Thymus (tissue), 14 donors: ENCODE data around the gene FBXO15. TPM values are rescaled to one million over a fixed set of nuclear protein-coding genes. Genes with fewer than 3 reads are reported as not detected.
A peak's percentile ranks its signal among the peaks of the same experiment; 100 is the strongest.

Experiments used
- DNase-seq, 9 donors: peaks; one replicate each; pipeline ENCODE4 v3.0.0-alpha.2; 2013; ENCODE audit warnings: low spot score in 9 of 9, low read depth in 6 of 9, missing footprints in 1 of 9
- H3K27ac ChIP-seq, 2 donors: one replicate each; pipeline ENCODE4 v1.5.1; 2013; ENCODE audit warnings: control low read depth in 1 of 2, low read depth in 1 of 2, low read length in 1 of 2, mild to moderate bottlenecking in 1 of 2, moderate library complexity in 1 of 2
- H3K27me3 ChIP-seq, 2 donors: one replicate each; pipeline ENCODE4 v1.5.1; 2013; ENCODE audit warnings: low read length in 1 of 2; ENCODE audit not compliant: control insufficient read depth in 2 of 2, insufficient read depth in 1 of 2
- H3K36me3 ChIP-seq, 2 donors: one replicate each; pipeline ENCODE4 v1.5.1; 2013; ENCODE audit warnings: low read length in 1 of 2, mild to moderate bottlenecking in 1 of 2, moderate library complexity in 1 of 2; ENCODE audit not compliant: control insufficient read depth in 2 of 2, insufficient read depth in 2 of 2
- H3K4me1 ChIP-seq, 2 donors: one replicate each; pipeline ENCODE4 v1.5.1; 2013; ENCODE audit warnings: low read length in 2 of 2; ENCODE audit not compliant: control insufficient read depth in 2 of 2, insufficient read depth in 2 of 2
- H3K4me3 ChIP-seq, 2 donors: one replicate each; pipeline ENCODE4 v1.5.1; 2013; ENCODE audit warnings: low read length in 2 of 2, control low read depth in 1 of 2, mild to moderate bottlenecking in 1 of 2
- H3K9me3 ChIP-seq, 2 donors: one replicate each; pipeline ENCODE4 v1.5.1; 2013; ENCODE audit warnings: low read length in 1 of 2, mild to moderate bottlenecking in 1 of 2; ENCODE audit not compliant: control insufficient read depth in 2 of 2, insufficient read depth in 1 of 2
- WGBS: extraction: QIAGEN DNeasy Blood & Tissue Kit; methylation state at CpG from one replicate; pipeline ENCODE4 v1.1.7; 2013; 5-methylcytosine and 5-hydroxymethylcytosine counted together
- long read RNA-seq, 10 donors: transcript quantifications; one replicate each; lab custom pipeline, GENCODE V29; 2026
- polyA plus RNA-seq: library from polyadenylated mRNA; stranded (reverse); fragments of 200-250 nt; gene quantifications from one replicate; pipeline ENCODE4 v1.2.3, GENCODE V29; 2013
- total RNA-seq: library from RNA; stranded (reverse); fragments of 120-200 nt; gene quantifications from one replicate; pipeline ENCODE4 v1.2.4, GENCODE V29; 2013
- donor health status: healthy.

The FBXO15 gene
- total RNA-seq (5.1 TPM), polyA plus RNA-seq (9.5 TPM)
- long read RNA-seq, donor 1 = 0 reads
- long read RNA-seq, donor 2, partial matches to known transcripts = 0 of 5 reads
- long read RNA-seq, donor 2, other reads (novel, unspliced or antisense) = 5 of 5 reads
- long read RNA-seq, donor 3 = 0 reads
- long read RNA-seq, donor 4 = 0 reads
- long read RNA-seq, donor 5, partial matches to known transcripts = 105 of 108 reads
- long read RNA-seq, donor 5, other reads (novel, unspliced or antisense) = 0 of 108 reads
- long read RNA-seq, donor 6, partial matches to known transcripts = 0 of 1 reads
- long read RNA-seq, donor 6, other reads (novel, unspliced or antisense) = 0 of 1 reads
- long read RNA-seq, donor 7 = 0 reads
- long read RNA-seq, donor 8 = 0 reads
- long read RNA-seq, donor 9, partial matches to known transcripts = 0 of 1 reads
- long read RNA-seq, donor 9, other reads (novel, unspliced or antisense) = 0 of 1 reads
- long read RNA-seq, donor 10, partial matches to known transcripts = 0 of 1 reads
- long read RNA-seq, donor 10, other reads (novel, unspliced or antisense) = 0 of 1 reads

- Histone ChIP-seq H3K36me3 (peaks cover 7 to 10% of the 10 kb centered on the region in 2 donors), H3K27me3 (peaks cover 0 to 2% of the 10 kb centered on the region in 2 donors), H3K27ac (peak within 1 kb of the TSS; percentile 94 to 100), H3K4me1 (peaks cover 10 to 22% of the 10 kb centered on the region in 2 donors), H3K9me3 (no peaks in the 10 kb centered on the region), H3K4me3 (peak within 1 kb of the TSS; percentile 61 to 98)
- under 1% methylated on average over 58 of the region's 58 CpGs for WGBS
- DNase-seq = peak; percentile 94 to 98 (median 96)
Measured at GRCh38 chr18:74147779-74148542, at the start of gene FBXO15, which contains the start of gene TIMM21. FBXO15 (minus strand) TSS chr18:74147834; CDS start chr18:74147785, 49 bp downstream. TIMM21 (plus strand) TSS chr18:74148523; CDS start chr18:74148809, 286 bp downstream.

GRCh38 chr18:74196220-74197119 lies 48.8 kb upstream of the FBXO15 start:
- Histone ChIP-seq H3K9me3 (no peaks in the 10 kb centered on the region), H3K4me1 (no peaks in the 10 kb centered on the region), H3K27ac (peak overlapping the region in 1 of 2 donors; percentile 2), H3K36me3 (no peaks in the 10 kb centered on the region), H3K27me3 (peaks cover 0 to 7% of the 10 kb centered on the region in 2 donors), H3K4me3 (peak overlapping the region in 1 of 2 donors; percentile 46)
- 7% methylated on average over 9 of the region's 9 CpGs for WGBS
- DNase-seq = peak; percentile 42 to 84 (median 72)

- Histone ChIP-seq H3K4me3 (no peak overlapping the region), H3K36me3 (no peaks in the 10 kb centered on the region), H3K27me3 (peaks cover 0 to 5% of the 10 kb centered on the region in 2 donors), H3K4me1 (no peaks in the 10 kb centered on the region), H3K9me3 (no peaks in the 10 kb centered on the region), H3K27ac (no peak overlapping the region)
- 66% methylated on average over 3 of the region's 3 CpGs for WGBS
- DNase-seq = no peak
Measured at GRCh38 chr18:74194691-74195090, 47.1 kb upstream of the FBXO15 start.

- Histone ChIP-seq H3K36me3 (no peaks in the 10 kb centered on the region), H3K4me1 (no peaks in the 10 kb centered on the region), H3K27ac (no peak overlapping the region), H3K27me3 (peaks cover 0 to 5% of the 10 kb centered on the region in 2 donors), H3K4me3 (no peak overlapping the region), H3K9me3 (no peaks in the 10 kb centered on the region)
- no peak for DNase-seq
- WGBS = 88% methylated on average over 14 of the region's 14 CpGs
Measured at GRCh38 chr18:74191577-74191976, 43.9 kb upstream of the FBXO15 start.

- Histone ChIP-seq H3K4me3 (no peak overlapping the region), H3K4me1 (no peaks in the 10 kb centered on the region), H3K27ac (no peak overlapping the region), H3K9me3 (no peaks in the 10 kb centered on the region), H3K36me3 (no peaks in the 10 kb centered on the region), H3K27me3 (peaks cover 0 to 5% of the 10 kb centered on the region in 2 donors)
- no peak for DNase-seq
- 85% methylated on average over 4 of the region's 4 CpGs for WGBS
Measured at GRCh38 chr18:74190086-74190485, 42.5 kb upstream of the FBXO15 start.

- no peak for DNase-seq
- no peaks in the 10 kb centered on the region for H3K36me3 ChIP-seq
- peaks cover 0 to 4% of the 10 kb centered on the region in 2 donors for H3K27me3 ChIP-seq
- no peak overlapping the region for H3K27ac ChIP-seq
- 95% methylated on average over 3 of the region's 3 CpGs for WGBS
- no peaks in the 10 kb centered on the region for H3K4me1 ChIP-seq
- H3K4me3 ChIP-seq = no peak overlapping the region
- H3K9me3 ChIP-seq = no peaks in the 10 kb centered on the region
Measured at GRCh38 chr18:74186661-74187060, 39.0 kb upstream of the FBXO15 start.

- 97% methylated on average over 2 of the region's 2 CpGs for WGBS
- Histone ChIP-seq H3K9me3 (no peaks in the 10 kb centered on the region), H3K4me1 (no peaks in the 10 kb centered on the region), H3K27ac (no peak overlapping the region), H3K27me3 (peaks cover 0 to 4% of the 10 kb centered on the region in 2 donors), H3K36me3 (no peaks in the 10 kb centered on the region), H3K4me3 (no peak overlapping the region)
- no peak for DNase-seq
Measured at GRCh38 chr18:74185860-74186259, 38.2 kb upstream of the FBXO15 start.

- Histone ChIP-seq H3K4me3 (no peak overlapping the region), H3K36me3 (no peaks in the 10 kb centered on the region), H3K4me1 (no peaks in the 10 kb centered on the region), H3K9me3 (no peaks in the 10 kb centered on the region), H3K27me3 (peaks cover 0 to 4% of the 10 kb centered on the region in 2 donors), H3K27ac (no peak overlapping the region)
- no peak for DNase-seq
- 88% methylated on average over 3 of the region's 3 CpGs for WGBS
Measured at GRCh38 chr18:74184875-74185274, 37.2 kb upstream of the FBXO15 start.
